Endometrium (tissue), 2 donors: ENCODE data around the gene KRTAP5-1.
"Not testable (repeated sequence)": the region's sequence is repeated elsewhere in the genome, so short reads cannot be mapped to it uniquely, and the experiment has no call there.

ENCODE experiments used
- FAIRE-seq: peaks from 2 replicates; lab custom pipeline; 2012; peaks lifted over from hg19 to GRCh38; lab: Jason Lieb, UNC
- donor health status: control.
- donor health status: control.

Gene KRTAP5-1

GRCh38 chr11:1600626-1601025 lies 15.5 kb upstream of the KRTAP5-1 start:
- FAIRE-seq: no peak

- no peak for FAIRE-seq
These were observed 13.7 kb upstream of the KRTAP5-1 start for GRCh38 chr11:1598816-1599215.

GRCh38 chr11:1598406-1598805 lies 13.3 kb upstream of the KRTAP5-1 start:
- not testable (repeated sequence) for FAIRE-seq

- FAIRE-seq: no peak
These were observed 12.9 kb upstream of the KRTAP5-1 start, which contains the start of gene KRTAP5-2 for GRCh38 chr11:1597994-1598380. Gene KRTAP5-2, minus strand, starts transcription at chr11:1598294. Its CDS starts 44 bp downstream, at chr11:1598250.

- FAIRE-seq: no peak
These were observed 12.4 kb upstream of the KRTAP5-1 start for GRCh38 chr11:1597331-1597993.

GRCh38 chr11:1596576-1597121 lies 11.6 kb upstream of the KRTAP5-1 start:
- not testable (repeated sequence) for FAIRE-seq

- FAIRE-seq: not testable (repeated sequence)
These were observed 11.0 kb upstream of the KRTAP5-1 start for GRCh38 chr11:1595994-1596575.

- no peak for FAIRE-seq
These were observed 7.5 kb upstream of the KRTAP5-1 start for GRCh38 chr11:1592628-1593027.

GRCh38 chr11:1589996-1590395 lies 4.9 kb upstream of the KRTAP5-1 start:
- FAIRE-seq: no peak

GRCh38 chr11:1589191-1589963 lies 4.3 kb upstream of the KRTAP5-1 start:
- FAIRE-seq: not testable (repeated sequence)

GRCh38 chr11:1586699-1587098 lies 1.6 kb upstream of the KRTAP5-1 start:
- no peak for FAIRE-seq

GRCh38 chr11:1582909-1583308 lies 2.2 kb downstream of the KRTAP5-1 start:
- not testable (repeated sequence) for FAIRE-seq

GRCh38 chr11:1581976-1582375 lies 3.1 kb downstream of the KRTAP5-1 start:
- no peak for FAIRE-seq

- no peak for FAIRE-seq
These were observed 8.3 kb downstream of the KRTAP5-1 start for GRCh38 chr11:1576825-1577224.

- FAIRE-seq: not testable (repeated sequence)
These were observed 9.3 kb downstream of the KRTAP5-1 start for GRCh38 chr11:1575756-1576155.

GRCh38 chr11:1574933-1575242 lies 10.2 kb downstream of the KRTAP5-1 start:
- no peak for FAIRE-seq

- FAIRE-seq: no peak
These were observed 10.7 kb downstream of the KRTAP5-1 start for GRCh38 chr11:1574238-1574932.

- FAIRE-seq: no peak
These were observed 11.2 kb downstream of the KRTAP5-1 start for GRCh38 chr11:1573903-1574237.

GRCh38 chr11:1573077-1573902 lies 11.8 kb downstream of the KRTAP5-1 start:
- no peak for FAIRE-seq

GRCh38 chr11:1572197-1573076 lies 12.6 kb downstream of the KRTAP5-1 start, which contains the start of gene DUSP8:
Gene DUSP8, minus strand, starts transcription at chr11:1572271. Its CDS starts 6,445 bp downstream, at chr11:1565826.
- FAIRE-seq: no peak
